ENCODE measurements around the gene GPATCH2L.

DNA sequence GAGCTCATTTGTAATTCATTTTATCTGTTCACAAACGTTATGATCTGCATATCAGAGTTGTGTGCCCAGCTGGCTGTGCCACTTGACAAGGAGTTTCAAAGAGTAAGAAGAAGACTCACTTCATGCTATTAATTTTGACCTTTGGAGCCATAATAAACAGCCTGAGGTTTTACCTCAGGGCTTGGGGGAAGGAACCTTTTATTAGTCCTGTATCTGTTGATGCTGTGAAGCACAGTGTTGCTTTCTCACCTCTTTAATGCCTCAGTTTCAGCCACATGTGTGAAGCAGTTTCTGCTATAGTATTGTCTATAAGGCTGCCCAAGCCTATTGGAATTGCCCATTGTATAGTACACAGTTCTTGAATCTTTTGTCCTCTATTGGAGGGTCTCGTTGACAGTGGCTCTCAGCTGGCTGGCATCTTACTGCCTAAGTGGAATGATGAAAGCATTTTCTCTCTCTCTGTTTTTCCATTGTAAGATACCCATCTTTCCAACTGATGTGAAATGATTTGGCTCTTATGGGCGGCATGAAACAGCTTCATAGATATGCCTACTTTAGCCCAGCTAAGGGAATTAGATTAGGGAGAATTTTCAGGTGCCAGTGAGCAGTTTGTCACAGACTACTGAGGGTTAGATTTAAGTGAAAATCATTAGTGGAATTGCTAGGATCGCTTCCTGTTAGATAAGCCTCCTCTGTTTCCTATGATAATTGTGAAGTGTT lies 34.7 kb downstream of the GPATCH2L start:
- TF ChIP-seq, protein P1, sequence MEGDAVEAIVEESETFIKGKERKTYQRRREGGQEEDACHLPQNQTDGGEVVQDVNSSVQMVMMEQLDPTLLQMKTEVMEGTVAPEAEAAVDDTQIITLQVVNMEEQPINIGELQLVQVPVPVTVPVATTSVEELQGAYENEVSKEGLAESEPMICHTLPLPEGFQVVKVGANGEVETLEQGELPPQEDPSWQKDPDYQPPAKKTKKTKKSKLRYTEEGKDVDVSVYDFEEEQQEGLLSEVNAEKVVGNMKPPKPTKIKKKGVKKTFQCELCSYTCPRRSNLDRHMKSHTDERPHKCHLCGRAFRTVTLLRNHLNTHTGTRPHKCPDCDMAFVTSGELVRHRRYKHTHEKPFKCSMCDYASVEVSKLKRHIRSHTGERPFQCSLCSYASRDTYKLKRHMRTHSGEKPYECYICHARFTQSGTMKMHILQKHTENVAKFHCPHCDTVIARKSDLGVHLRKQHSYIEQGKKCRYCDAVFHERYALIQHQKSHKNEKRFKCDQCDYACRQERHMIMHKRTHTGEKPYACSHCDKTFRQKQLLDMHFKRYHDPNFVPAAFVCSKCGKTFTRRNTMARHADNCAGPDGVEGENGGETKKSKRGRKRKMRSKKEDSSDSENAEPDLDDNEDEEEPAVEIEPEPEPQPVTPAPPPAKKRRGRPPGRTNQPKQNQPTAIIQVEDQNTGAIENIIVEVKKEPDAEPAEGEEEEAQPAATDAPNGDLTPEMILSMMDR (IDR thresholded peaks at IDR 0.05), result no peak
- TF ChIP-seq EZH2 (IDR thresholded peaks at IDR 0.05; ENCODE audit: borderline replicate concordance, insufficient read depth, low read depth, low read length, poor library complexity, severe bottlenecking), result no peak

Measured in B cell (primary cell).